HEK293 (cell line): ENCODE results near the gene DUSP1.

ENCODE experiments used
- CTCF ChIA-PET: fragments of 350-600 bp; formaldehyde crosslinking; extraction: SDS; loops from one replicate; lab custom pipeline; 2021; ENCODE audit warnings: antibody characterized with exemption; lab: Yijun Ruan, JAX
- POLR2A ChIA-PET: fragments of 300-600 bp; formaldehyde crosslinking; extraction: SDS; loops from one replicate; lab custom pipeline; 2020; ENCODE audit warnings: antibody characterized with exemption, inconsistent platforms; lab: Yijun Ruan, JAX
- H3K27ac ChIP-seq: fragments of 200-500 bp; sonication (Bioruptor generic); 2 replicates; pipeline ENCODE4 v1.5.1; 2014; ENCODE audit warnings: low read depth, low read length, control low read depth, inconsistent platforms; ENCODE audit errors: extremely low read depth
- H3K36me3 ChIP-seq, 2 experiments: fragments of 200-500 bp in 1 of 2; sonication (Bioruptor generic) in 1 of 2; 1 replicate in 1 of 2; 2 replicates in 1 of 2; pipeline ENCODE4 v1.5.1; 2014 to 2017; ENCODE audit warnings: inconsistent platforms in 2 of 2, low read length in 2 of 2; ENCODE audit not compliant: control insufficient read depth in 2 of 2, insufficient read depth in 1 of 2
- H3K4me1 ChIP-seq: fragments of 200-500 bp; sonication (Bioruptor generic); 2 replicates; pipeline ENCODE4 v1.5.1; 2014; ENCODE audit warnings: mild to moderate bottlenecking, low read length, inconsistent platforms; ENCODE audit not compliant: control insufficient read depth, insufficient read depth
- H3K4me3 ChIP-seq: 2 replicates; pipeline ENCODE4 v1.5.1; 2011; ENCODE audit warnings: low read depth, mild to moderate bottlenecking, control low read depth, low read length, moderate library complexity
- H3K9me3 ChIP-seq: fragments of 200-500 bp; sonication (Bioruptor generic); 2 replicates; pipeline ENCODE4 v1.5.1; 2014; ENCODE audit warnings: low read depth, low read length, inconsistent platforms; ENCODE audit not compliant: control insufficient read depth, insufficient read depth
- BCL6B ChIP-seq: fragments of 450-650 bp; formaldehyde crosslinking; IDR thresholded peaks from 2 replicates; pipeline ENCODE4 v1.5.1; 2017; ENCODE audit warnings: missing biosample characterization, missing genetic modification characterization
- HIC1 ChIP-seq: fragments of 450-650 bp; formaldehyde crosslinking; IDR thresholded peaks from 2 replicates; pipeline ENCODE4 v1.5.1; 2016; ENCODE audit warnings: missing biosample characterization, missing genetic modification characterization
- KLF1 ChIP-seq: fragments of 450-650 bp; formaldehyde crosslinking; IDR thresholded peaks from 2 replicates; pipeline ENCODE4 v1.5.1; 2016; ENCODE audit warnings: missing biosample characterization, missing genetic modification characterization
- KLF7 ChIP-seq: fragments of 450-650 bp; formaldehyde crosslinking; IDR thresholded peaks from 2 replicates; pipeline ENCODE4 v1.5.1; 2016; ENCODE audit warnings: missing biosample characterization, missing genetic modification characterization, borderline replicate concordance
- PRDM2 ChIP-seq: fragments of 450-650 bp; formaldehyde crosslinking; IDR thresholded peaks from 2 replicates; pipeline ENCODE4 v1.5.1; 2016; ENCODE audit warnings: missing biosample characterization, missing genetic modification characterization, borderline replicate concordance
- SP7 ChIP-seq: fragments of 450-650 bp; formaldehyde crosslinking; IDR thresholded peaks from 2 replicates; pipeline ENCODE4 v1.5.1; 2016; ENCODE audit warnings: missing biosample characterization, missing genetic modification characterization
- YY1 ChIP-seq: fragments of 450-650 bp; formaldehyde crosslinking; IDR thresholded peaks from 2 replicates; pipeline ENCODE4 v1.5.1; 2018; ENCODE audit warnings: missing biosample characterization, missing genetic modification characterization
- ZFHX2 ChIP-seq: fragments of 450-650 bp; formaldehyde crosslinking; conservative IDR thresholded peaks from 2 replicates; pipeline ENCODE4 v1.5.1; 2016; ENCODE audit warnings: missing biosample characterization, missing genetic modification characterization
- ZNF155 ChIP-seq: fragments of 450-650 bp; formaldehyde crosslinking; IDR thresholded peaks from 2 replicates; pipeline ENCODE4 v1.5.1; 2016; ENCODE audit warnings: missing biosample characterization, missing genetic modification characterization
- ZNF18 ChIP-seq: fragments of 450-650 bp; formaldehyde crosslinking; IDR thresholded peaks from 2 replicates; pipeline ENCODE4 v1.5.1; 2016; ENCODE audit warnings: missing biosample characterization, missing genetic modification characterization
- ZNF211 ChIP-seq: fragments of 450-650 bp; formaldehyde crosslinking; IDR thresholded peaks from 2 replicates; pipeline ENCODE4 v1.5.1; 2016; ENCODE audit warnings: low read depth, missing biosample characterization, missing genetic modification characterization
- ZNF449 ChIP-seq: fragments of 450-650 bp; formaldehyde crosslinking; IDR thresholded peaks from 2 replicates; pipeline ENCODE4 v1.5.1; 2017; ENCODE audit warnings: missing biosample characterization, mild to moderate bottlenecking, missing genetic modification characterization, moderate library complexity
- ZNF501 ChIP-seq: fragments of 450-650 bp; formaldehyde crosslinking; IDR thresholded peaks from 2 replicates; pipeline ENCODE4 v1.5.1; 2016; ENCODE audit warnings: missing biosample characterization, missing genetic modification characterization
- ZNF600 ChIP-seq: fragments of 450-650 bp; formaldehyde crosslinking; IDR thresholded peaks from 2 replicates; pipeline ENCODE4 v1.5.1; 2016; ENCODE audit warnings: missing biosample characterization, missing genetic modification characterization
- ZNF629 ChIP-seq: fragments of 450-650 bp; formaldehyde crosslinking; IDR thresholded peaks from 2 replicates; pipeline ENCODE4 v1.5.1; 2017; ENCODE audit warnings: missing biosample characterization, missing genetic modification characterization

The DUSP1 gene

GRCh38 chr5:172777881-172778814 lies 7.2 kb upstream of the DUSP1 start (continued):
- TF ChIP-seq SP7 (peak; percentile 36; the same call in 1 of the 2 replicates), ZNF18 (tag by site-specific recombination) (no peak), KLF7 (tag by site-specific recombination) (no peak), ZNF449 (tag by site-specific recombination) (no peak), ZFHX2 (tag by site-specific recombination) (0 out of 2 replicates have a peak, but pooled peaks have one; percentile 20), YY1 (tag by site-specific recombination) (no peak), ZNF155 (tag by site-specific recombination) (no peak), ZNF629 (tag by site-specific recombination) (peak; percentile 77), PRDM2 (no peak), ZNF211 (tag by site-specific recombination) (no peak), ZNF600 (tag by site-specific recombination) (peak; percentile 59; the same call in 1 of the 2 replicates), HIC1 (tag by site-specific recombination) (0 out of 2 replicates have a peak, but pooled peaks have one; percentile 25), ZNF501 (tag by site-specific recombination) (no peak)

GRCh38 chr5:172776235-172776594 lies 5.2 kb upstream of the DUSP1 start:
- no peaks in the 10 kb centered on the region for H3K9me3 ChIP-seq
- no peaks in the 10 kb centered on the region for H3K4me1 ChIP-seq
- TF ChIP-seq BCL6B (tag by site-specific recombination): no peak
- TF ChIP-seq KLF1 (tag by site-specific recombination): 0 out of 2 replicates have a peak, but pooled peaks have one; percentile 23
- ChIA-PET CTCF (interaction anchor here (1.3 to 3.0 kb wide), 3 partner anchors 61 to 155 kb away, joined by 5 to 11 read pairs (median 7); no protein-coding TSS in a partner anchor), POLR2A (interaction anchor here (1.2 kb wide), 3 partner anchors 10 to 122 kb away, joined by 3 read pairs; no protein-coding TSS in a partner anchor)
- no peak overlapping the region for H3K27ac ChIP-seq
- H3K36me3 ChIP-seq: no peaks in the 10 kb centered on the region
- H3K4me3 ChIP-seq: no peak overlapping the region
